ENCODE measurements around the gene RALGAPA2. TPM values are rescaled to one million over a fixed set of nuclear protein-coding genes. Genes with fewer than 3 reads are reported as not detected.

RALGAPA2 gene
- total and polyA plus RNA-seq, 2 experiments from 2014 or later = 1.3 to 2.6 TPM

DNA sequence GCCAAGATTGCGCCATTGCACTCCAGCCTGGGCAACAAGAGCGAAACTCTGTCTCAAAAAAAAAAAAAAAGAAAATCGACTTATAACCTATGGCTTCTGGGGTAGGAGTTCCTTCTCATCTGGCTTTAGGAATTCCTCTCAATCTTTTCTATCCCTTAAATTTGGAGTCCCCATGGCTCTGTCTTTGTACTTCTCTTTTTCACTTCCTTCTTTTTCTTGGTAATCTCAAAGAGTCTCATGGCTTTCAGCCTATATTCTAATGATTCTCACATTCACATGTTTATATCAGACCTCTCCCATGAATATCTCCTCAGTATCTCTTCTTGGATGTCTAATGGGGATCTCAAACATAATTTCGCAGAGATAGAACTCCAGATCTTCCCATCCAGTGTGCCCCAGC, 42.8 kb upstream of the RALGAPA2 start:
- Histone ChIP-seq H3K4me2 (ENCODE audit: unreplicated experiment) (no peak overlapping the region), H4K20me1 (ENCODE audit: insufficient read depth) (no peaks in the 10 kb centered on the region), H3K9ac (no peak overlapping the region), H3K36me3 (ENCODE audit: low read depth) (no peaks in the 10 kb centered on the region), H3K27me3 (replicated peaks; ENCODE audit: insufficient read depth) (no peaks in the 10 kb centered on the region), H3K9me3 (ENCODE audit: low read depth) (no peaks in the 10 kb centered on the region), H3K4me1 (ENCODE audit: insufficient read depth) (no peaks in the 10 kb centered on the region), H3K79me2 (ENCODE audit: insufficient read depth) (no peaks in the 10 kb centered on the region), H3K9me2 (ENCODE audit: insufficient read depth) (no peaks in the 10 kb centered on the region), H3F3A (ENCODE audit: insufficient read depth) (no peaks in the 10 kb centered on the region), H2AFZ (no peak overlapping the region), H3K4me3 (no peak overlapping the region), H3K27ac (no peak overlapping the region)
- no peak for DNase-seq
- in situ Hi-C loops (cut with MboI) = no loop called here
- no peak for TF ChIP-seq EZH2 (IDR thresholded peaks at IDR 0.05; ENCODE audit: insufficient read depth, poor library complexity, severe bottlenecking)
- 29 to 40% methylated on average over 4 of the region's 4 CpGs for WGBS, 2 experiments (ENCODE audit: low coverage in 1 of 2, low lambda C conversion rate in 2 of 2, missing lambda C conversion rate in 2 of 2)

DNA sequence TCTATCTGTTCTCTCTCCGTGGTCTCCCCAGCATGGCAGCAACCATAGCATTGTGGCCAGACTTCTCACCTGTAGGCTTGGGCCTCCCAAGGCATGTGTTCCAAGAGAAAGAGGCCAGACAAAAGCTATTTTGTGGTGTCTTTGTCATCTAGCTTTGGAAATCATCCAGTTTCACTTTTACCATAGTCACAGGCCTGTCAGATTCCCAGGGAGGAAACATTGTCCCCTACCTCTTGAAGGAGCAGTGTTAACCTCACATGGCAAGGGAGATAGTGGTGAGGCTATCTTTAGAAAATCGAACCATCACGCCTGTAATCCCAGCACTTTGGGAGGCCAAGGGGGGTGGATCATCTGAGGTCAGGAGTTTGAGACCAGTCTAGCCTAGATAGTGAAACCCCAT, 42.3 kb upstream of the RALGAPA2 start:
- no peak overlapping the region for H3K27ac ChIP-seq
- no peaks in the 10 kb centered on the region for H3F3A ChIP-seq (ENCODE audit: insufficient read depth)
- no peaks in the 10 kb centered on the region for H3K9me3 ChIP-seq (ENCODE audit: low read depth)
- no peaks in the 10 kb centered on the region for H3K9me2 ChIP-seq (ENCODE audit: insufficient read depth)
- no peaks in the 10 kb centered on the region for H3K27me3 ChIP-seq (replicated peaks; ENCODE audit: insufficient read depth)
- 31 to 33% methylated on average over 3 of the region's 3 CpGs for WGBS, 2 experiments (ENCODE audit: low coverage in 1 of 2, low lambda C conversion rate in 2 of 2, missing lambda C conversion rate in 2 of 2)
- no peaks in the 10 kb centered on the region for H3K4me1 ChIP-seq (ENCODE audit: insufficient read depth)
- no peaks in the 10 kb centered on the region for H3K79me2 ChIP-seq (ENCODE audit: insufficient read depth)
- no peaks in the 10 kb centered on the region for H3K36me3 ChIP-seq (ENCODE audit: low read depth)
- in situ Hi-C loops (cut with MboI) = no loop called here
- no peak overlapping the region for H3K4me2 ChIP-seq (ENCODE audit: unreplicated experiment)
- no peak for TF ChIP-seq EZH2phosphoT487 (IDR thresholded peaks at IDR 0.05; ENCODE audit: insufficient read depth, low read depth)
- no peak for TF ChIP-seq EZH2 (IDR thresholded peaks at IDR 0.05; ENCODE audit: insufficient read depth, poor library complexity, severe bottlenecking)
- no peak overlapping the region for H3K9ac ChIP-seq
- no peak overlapping the region for H3K4me3 ChIP-seq
- DNase-seq = no peak
- no peaks in the 10 kb centered on the region for H4K20me1 ChIP-seq (ENCODE audit: insufficient read depth)
- no peak overlapping the region for H2AFZ ChIP-seq

DNA sequence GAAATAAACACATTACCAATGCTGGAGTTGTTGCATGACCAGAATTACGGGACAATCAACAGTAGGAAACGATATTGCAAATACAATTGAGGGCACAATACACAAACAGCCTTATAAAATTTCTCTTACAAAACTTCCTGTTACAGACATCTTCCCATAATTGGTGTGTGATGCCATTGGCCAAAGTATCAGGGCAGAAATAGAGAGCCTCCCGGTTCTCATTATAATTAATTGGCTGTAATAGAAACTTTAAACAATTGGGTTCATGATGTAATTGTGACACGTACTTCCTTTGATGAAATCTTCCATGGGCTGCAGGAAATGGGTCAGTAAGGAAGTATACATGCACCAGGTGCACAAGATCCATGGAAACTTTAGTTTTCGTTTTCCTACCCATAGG, 40.3 kb upstream of the RALGAPA2 start:
- H3K9me2 ChIP-seq (ENCODE audit: insufficient read depth) = no peaks in the 10 kb centered on the region
- TF ChIP-seq EZH2phosphoT487 (IDR thresholded peaks at IDR 0.05; ENCODE audit: insufficient read depth, low read depth) = no peak
- no peak for TF ChIP-seq EZH2 (IDR thresholded peaks at IDR 0.05; ENCODE audit: insufficient read depth, poor library complexity, severe bottlenecking)
- H3K4me3 ChIP-seq = no peak overlapping the region
- H3K27me3 ChIP-seq (replicated peaks; ENCODE audit: insufficient read depth) = no peaks in the 10 kb centered on the region
- H3K9me3 ChIP-seq (ENCODE audit: low read depth) = no peaks in the 10 kb centered on the region
- H2AFZ ChIP-seq = no peak overlapping the region
- H3K36me3 ChIP-seq (ENCODE audit: low read depth) = no peaks in the 10 kb centered on the region
- 25 to 31% methylated on average over 5 of the region's 5 CpGs for WGBS, 2 experiments (ENCODE audit: low coverage in 1 of 2, low lambda C conversion rate in 2 of 2, missing lambda C conversion rate in 2 of 2)
- no peak overlapping the region for H3K4me2 ChIP-seq (ENCODE audit: unreplicated experiment)
- no peaks in the 10 kb centered on the region for H3K4me1 ChIP-seq (ENCODE audit: insufficient read depth)
- no peaks in the 10 kb centered on the region for H3F3A ChIP-seq (ENCODE audit: insufficient read depth)
- H4K20me1 ChIP-seq (ENCODE audit: insufficient read depth) = no peaks in the 10 kb centered on the region
- H3K79me2 ChIP-seq (ENCODE audit: insufficient read depth) = no peaks in the 10 kb centered on the region
- DNase-seq = no peak
- in situ Hi-C loops (cut with MboI) = no loop called here
- no peak overlapping the region for H3K27ac ChIP-seq
- no peak overlapping the region for H3K9ac ChIP-seq

DNA sequence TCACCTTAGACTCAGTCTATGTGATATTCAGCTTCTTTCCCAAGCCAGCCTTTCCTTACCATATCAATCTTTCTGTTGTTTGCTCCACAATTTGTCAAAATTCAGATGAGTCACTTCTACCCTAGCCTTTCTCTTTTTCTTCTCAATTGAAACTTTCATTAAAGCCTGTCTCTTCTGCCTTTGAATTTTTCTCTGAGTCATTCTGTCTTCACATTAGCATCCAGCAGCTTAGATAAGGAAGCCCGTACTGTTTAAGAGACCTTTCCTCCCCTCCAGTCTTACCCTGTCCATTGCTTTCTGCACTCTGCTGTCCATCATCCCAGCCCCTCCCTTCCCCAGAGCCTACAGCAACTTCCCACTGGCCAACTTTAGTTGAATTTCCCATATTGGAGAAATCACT, 34.9 kb upstream of the RALGAPA2 start:
- Histone ChIP-seq H4K20me1 (ENCODE audit: insufficient read depth) (no peaks in the 10 kb centered on the region), H2AFZ (no peak overlapping the region), H3K79me2 (ENCODE audit: insufficient read depth) (no peaks in the 10 kb centered on the region), H3K27me3 (replicated peaks; ENCODE audit: insufficient read depth) (no peaks in the 10 kb centered on the region), H3K9me2 (ENCODE audit: insufficient read depth) (no peaks in the 10 kb centered on the region), H3K4me1 (ENCODE audit: insufficient read depth) (no peaks in the 10 kb centered on the region), H3K27ac (no peak overlapping the region), H3K36me3 (ENCODE audit: low read depth) (no peaks in the 10 kb centered on the region), H3K4me3 (no peak overlapping the region), H3F3A (ENCODE audit: insufficient read depth) (no peaks in the 10 kb centered on the region), H3K4me2 (ENCODE audit: unreplicated experiment) (no peak overlapping the region), H3K9me3 (ENCODE audit: low read depth) (no peaks in the 10 kb centered on the region), H3K9ac (no peak overlapping the region)
- in situ Hi-C loops (cut with MboI) = no loop called here
- DNase-seq = no peak
- WGBS, 2 experiments (ENCODE audit: low coverage in 1 of 2, low lambda C conversion rate in 2 of 2, missing lambda C conversion rate in 2 of 2) = 23 to 40% methylated on average over 1 of the region's 1 CpG
- TF ChIP-seq EZH2 (IDR thresholded peaks at IDR 0.05; ENCODE audit: insufficient read depth, poor library complexity, severe bottlenecking) = no peak
- no peak for TF ChIP-seq EZH2phosphoT487 (IDR thresholded peaks at IDR 0.05; ENCODE audit: insufficient read depth, low read depth)

DNA sequence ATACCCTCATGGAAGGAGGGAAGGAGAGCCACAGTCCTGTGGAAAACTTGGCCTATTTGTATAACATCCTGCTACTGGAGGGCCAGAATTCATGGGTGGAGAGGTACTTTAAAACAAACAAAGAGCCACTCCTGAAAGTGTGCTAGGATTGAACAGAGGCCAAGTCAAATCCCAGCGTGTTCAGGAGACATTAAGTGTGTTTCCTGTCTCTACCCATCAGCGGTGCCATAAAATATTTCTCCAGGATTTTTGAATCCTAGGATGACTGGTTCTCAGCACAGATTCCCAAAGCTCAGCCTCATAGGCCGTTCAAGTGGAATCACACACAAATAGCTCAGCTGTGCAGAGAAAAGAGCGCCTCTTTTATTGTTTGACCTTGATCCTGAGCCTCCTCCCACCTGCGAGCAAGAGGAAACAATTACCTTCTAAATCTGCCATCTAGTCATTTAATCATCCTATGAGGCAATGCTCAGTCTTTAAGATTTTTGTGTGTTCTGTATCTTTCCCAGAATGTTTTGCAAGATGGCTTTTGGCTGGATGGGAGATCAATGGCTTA, 31.8 kb upstream of the RALGAPA2 start:
- no peaks in the 10 kb centered on the region for H3K9me2 ChIP-seq (ENCODE audit: insufficient read depth)
- no peak overlapping the region for H3K4me3 ChIP-seq
- H3K4me1 ChIP-seq (ENCODE audit: insufficient read depth) = no peaks in the 10 kb centered on the region
- H3K9me3 ChIP-seq (ENCODE audit: low read depth) = no peaks in the 10 kb centered on the region
- H3K79me2 ChIP-seq (ENCODE audit: insufficient read depth) = no peaks in the 10 kb centered on the region
- H3K36me3 ChIP-seq (ENCODE audit: low read depth) = no peaks in the 10 kb centered on the region
- no peak overlapping the region for H3K27ac ChIP-seq
- no peak for DNase-seq
- in situ Hi-C loops (cut with MboI) = no loop called here
- no peaks in the 10 kb centered on the region for H3F3A ChIP-seq (ENCODE audit: insufficient read depth)
- H2AFZ ChIP-seq = no peak overlapping the region
- TF ChIP-seq EZH2 (IDR thresholded peaks at IDR 0.05; ENCODE audit: insufficient read depth, poor library complexity, severe bottlenecking) (no peak), EZH2phosphoT487 (IDR thresholded peaks at IDR 0.05; ENCODE audit: insufficient read depth, low read depth) (no peak)
- H3K9ac ChIP-seq = no peak overlapping the region
- WGBS, 2 experiments (ENCODE audit: low coverage in 1 of 2, low lambda C conversion rate in 2 of 2, missing lambda C conversion rate in 2 of 2) = 31 to 32% methylated on average over 5 of the region's 5 CpGs
- no peaks in the 10 kb centered on the region for H4K20me1 ChIP-seq (ENCODE audit: insufficient read depth)
- no peak overlapping the region for H3K4me2 ChIP-seq (ENCODE audit: unreplicated experiment)
- no peaks in the 10 kb centered on the region for H3K27me3 ChIP-seq (replicated peaks; ENCODE audit: insufficient read depth)

All from GM23248 (cell line).